Measurements from ENCODE around the gene R3HDM2. TPM values are rescaled to one million over a fixed set of nuclear protein-coding genes. Genes with fewer than 3 reads are reported as not detected.

The R3HDM2 gene
- total and polyA plus RNA-seq, 10 donors = 11.3 to 90.8 (median 53.5) TPM

- DNase-seq = no peak
- no peak for TF ChIP-seq POLR2A (IDR thresholded peaks at IDR 0.05)
- TF ChIP-seq CTCF (IDR thresholded peaks at IDR 0.05 in 8 of 11, conservative IDR thresholded peaks at IDR 0.05 in 3 of 11) = no peak
- no peak for TF ChIP-seq POLR2AphosphoS5 (IDR thresholded peaks at IDR 0.05)
- intact Hi-C loops (cut with DNase I; ENCODE audit: low total_unique reads) = no loop called here
- Histone ChIP-seq H3K27ac (no peak overlapping the region), H3K4me3 (no peak overlapping the region), H3K27me3 (replicated peaks in 1 of 7) (no peaks in the 10 kb centered on the region), H3K4me1 (no peaks in the 10 kb centered on the region), H3K36me3 (peaks cover 0 to 35% (median 5%) of the 10 kb centered on the region in 6 donors), H3K9me3 (peaks cover 0 to 3% (median 0%) of the 10 kb centered on the region in 8 donors)
- 89 to 97% (median 93%) methylated on average over 3 of the region's 3 CpGs for WGBS, 5 donors
Measured at GRCh38 chr12:57332646-57333312, 98.1 kb downstream of the R3HDM2 start.

- no peaks in the 10 kb centered on the region for H3K9me3 ChIP-seq
- peaks cover 0 to 52% (median 10%) of the 10 kb centered on the region in 6 donors for H3K36me3 ChIP-seq
- 74 to 92% (median 81%) methylated on average over 5 of the region's 5 CpGs for WGBS, 5 donors
- intact Hi-C loops (cut with DNase I; ENCODE audit: low total_unique reads) = no loop called here
- peak overlapping the region in 1 of 8 donors; percentile 22 for H3K4me3 ChIP-seq
- no peaks in the 10 kb centered on the region for H3K4me1 ChIP-seq
- TF ChIP-seq POLR2A (IDR thresholded peaks at IDR 0.05) (no peak), POLR2AphosphoS5 (IDR thresholded peaks at IDR 0.05) (no peak), CTCF (IDR thresholded peaks at IDR 0.05 in 8 of 11, conservative IDR thresholded peaks at IDR 0.05 in 3 of 11) (no peak)
- no peaks in the 10 kb centered on the region for H3K27me3 ChIP-seq (replicated peaks in 1 of 7)
- H3K27ac ChIP-seq = peak overlapping the region in 6 of 8 donors; percentile 49 to 82 (median 67)
- DNase-seq = no peak
Measured at GRCh38 chr12:57330992-57331391, 99.9 kb downstream of the R3HDM2 start.

GRCh38 chr12:57329219-57329618 is 101.6 kb downstream of the R3HDM2 start:
- DNase-seq = no peak
- Histone ChIP-seq H3K36me3 (peaks cover 0 to 56% (median 10%) of the 10 kb centered on the region in 6 donors), H3K4me3 (no peak overlapping the region), H3K27ac (no peak overlapping the region), H3K9me3 (no peaks in the 10 kb centered on the region), H3K27me3 (replicated peaks in 1 of 7) (no peaks in the 10 kb centered on the region), H3K4me1 (peaks cover 0 to 5% (median 0%) of the 10 kb centered on the region in 6 donors)
- no peak for TF ChIP-seq POLR2AphosphoS5 (IDR thresholded peaks at IDR 0.05)
- no peak for TF ChIP-seq POLR2A (IDR thresholded peaks at IDR 0.05)
- TF ChIP-seq CTCF (IDR thresholded peaks at IDR 0.05 in 8 of 11, conservative IDR thresholded peaks at IDR 0.05 in 3 of 11) = no peak
- 94 to 97% (median 95%) methylated on average over 4 of the region's 4 CpGs for WGBS, 5 donors
- intact Hi-C loops (cut with DNase I; ENCODE audit: low total_unique reads) = no loop called here

- Histone ChIP-seq H3K4me1 (peaks cover 0 to 5% (median 0%) of the 10 kb centered on the region in 6 donors), H3K36me3 (peaks cover 0 to 54% (median 6%) of the 10 kb centered on the region in 6 donors), H3K27me3 (replicated peaks in 1 of 7) (no peaks in the 10 kb centered on the region), H3K9me3 (no peaks in the 10 kb centered on the region), H3K4me3 (no peak overlapping the region), H3K27ac (no peak overlapping the region)
- intact Hi-C loops (cut with DNase I; ENCODE audit: low total_unique reads) = no loop called here
- no peak for DNase-seq
- TF ChIP-seq CTCF (IDR thresholded peaks at IDR 0.05 in 8 of 11, conservative IDR thresholded peaks at IDR 0.05 in 3 of 11) (no peak), POLR2A (IDR thresholded peaks at IDR 0.05) (no peak), POLR2AphosphoS5 (IDR thresholded peaks at IDR 0.05) (no peak)
Measured at GRCh38 chr12:57325395-57325794, 105.4 kb downstream of the R3HDM2 start.
